NCI-H2227 (cell line): ENCODE data around the gene TYMS.

Experiments
- DNase-seq: peaks from one replicate; lab custom pipeline; 2025; ENCODE audit not compliant: unreplicated experiment; lab: John Stamatoyannopoulos, UW

The TYMS gene

DNA sequence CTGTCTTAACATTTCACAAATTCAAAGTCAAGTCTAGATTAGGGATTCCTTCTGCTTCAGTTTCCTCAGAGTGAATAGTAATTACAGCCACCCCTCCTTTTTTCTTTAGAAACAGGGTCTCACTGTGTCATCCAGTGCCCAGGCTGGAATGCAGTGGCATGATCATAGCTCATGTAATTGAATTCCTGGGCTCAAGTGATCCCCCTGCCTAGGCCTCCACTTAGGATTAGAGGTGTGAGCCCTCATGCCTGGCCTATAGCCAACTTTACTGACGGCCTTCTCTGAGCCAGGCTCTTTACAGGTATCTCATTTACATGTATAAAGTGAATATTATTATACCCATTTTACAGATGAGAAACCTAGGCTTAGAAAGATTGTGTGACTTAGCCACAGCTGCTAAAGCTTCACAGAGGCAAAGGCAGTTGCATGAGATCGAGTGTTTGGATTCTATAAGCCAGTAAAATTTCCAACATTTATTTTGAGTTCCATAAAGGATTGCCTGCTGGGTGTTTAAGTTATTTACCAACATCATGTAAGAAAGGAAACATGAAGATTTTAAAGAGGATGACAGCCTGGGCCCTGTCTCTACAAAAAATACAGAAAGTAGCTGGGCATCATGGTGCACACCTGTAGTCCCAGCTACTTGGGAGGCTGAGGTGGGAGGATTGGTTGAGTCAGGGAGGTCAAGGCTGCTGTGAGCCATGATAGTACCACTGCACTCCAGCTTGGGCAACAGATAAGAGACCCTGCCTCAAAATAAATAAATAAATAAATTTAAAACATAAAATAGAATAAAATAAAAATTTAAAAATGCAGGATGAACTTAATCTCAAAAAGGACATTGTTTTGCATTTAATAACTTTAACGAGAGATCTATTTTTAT, 53.2 kb downstream of the TYMS start:
- no peak for DNase-seq

DNA sequence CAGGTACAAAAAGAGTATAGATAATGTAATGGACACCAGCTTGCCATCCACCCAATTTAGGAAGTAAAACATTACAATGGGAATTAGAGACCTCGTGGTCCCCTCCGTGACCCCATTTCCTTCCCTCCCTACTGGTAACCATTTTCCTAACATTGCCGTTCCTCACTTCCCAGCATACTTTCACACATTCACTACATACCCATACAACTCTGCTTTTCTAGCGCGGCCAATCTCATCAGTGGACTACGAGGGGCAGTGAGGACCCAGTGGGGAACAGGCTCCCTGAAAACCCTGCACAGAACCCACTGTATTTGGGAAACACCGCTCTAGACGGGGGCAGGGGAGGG, 53.8 kb downstream of the TYMS start:
- DNase-seq: peak; percentile 34

DNA sequence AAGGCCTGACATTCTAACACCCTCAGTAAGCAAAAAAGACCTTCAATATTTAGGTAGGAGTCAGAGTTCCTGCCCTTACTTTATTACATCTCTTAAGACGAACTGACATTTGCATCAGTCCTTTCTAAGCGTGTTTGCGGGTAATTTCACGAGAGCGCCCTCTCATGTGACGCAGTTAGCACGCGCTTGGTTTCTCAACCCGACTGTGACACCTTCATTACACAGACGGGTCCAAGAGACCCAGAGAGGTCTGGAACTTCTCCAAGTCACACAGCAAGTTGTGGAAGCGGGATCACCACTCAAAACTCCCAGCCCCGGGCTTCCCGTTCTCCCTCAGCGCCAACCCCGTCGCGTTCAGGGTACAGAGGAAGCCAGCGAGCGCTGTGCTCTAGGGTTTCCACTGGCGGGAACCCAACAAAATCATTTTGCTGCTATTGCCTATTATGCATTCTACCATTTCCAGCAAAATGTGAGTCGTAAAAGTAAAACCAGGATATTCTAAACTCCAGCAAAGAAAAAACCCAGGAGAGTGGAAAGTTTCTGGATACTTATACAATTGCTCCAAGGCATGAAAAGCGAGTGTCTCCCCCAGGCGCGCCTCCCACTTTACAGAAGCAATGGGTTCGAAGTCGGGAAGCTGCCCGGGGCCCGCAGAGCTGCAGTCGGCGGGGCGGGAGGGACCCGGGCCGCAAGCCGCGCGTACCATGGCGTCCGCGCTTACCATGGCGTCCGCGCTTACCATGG, 54.4 kb downstream of the TYMS start:
- DNase-seq: peak; percentile 70

DNA sequence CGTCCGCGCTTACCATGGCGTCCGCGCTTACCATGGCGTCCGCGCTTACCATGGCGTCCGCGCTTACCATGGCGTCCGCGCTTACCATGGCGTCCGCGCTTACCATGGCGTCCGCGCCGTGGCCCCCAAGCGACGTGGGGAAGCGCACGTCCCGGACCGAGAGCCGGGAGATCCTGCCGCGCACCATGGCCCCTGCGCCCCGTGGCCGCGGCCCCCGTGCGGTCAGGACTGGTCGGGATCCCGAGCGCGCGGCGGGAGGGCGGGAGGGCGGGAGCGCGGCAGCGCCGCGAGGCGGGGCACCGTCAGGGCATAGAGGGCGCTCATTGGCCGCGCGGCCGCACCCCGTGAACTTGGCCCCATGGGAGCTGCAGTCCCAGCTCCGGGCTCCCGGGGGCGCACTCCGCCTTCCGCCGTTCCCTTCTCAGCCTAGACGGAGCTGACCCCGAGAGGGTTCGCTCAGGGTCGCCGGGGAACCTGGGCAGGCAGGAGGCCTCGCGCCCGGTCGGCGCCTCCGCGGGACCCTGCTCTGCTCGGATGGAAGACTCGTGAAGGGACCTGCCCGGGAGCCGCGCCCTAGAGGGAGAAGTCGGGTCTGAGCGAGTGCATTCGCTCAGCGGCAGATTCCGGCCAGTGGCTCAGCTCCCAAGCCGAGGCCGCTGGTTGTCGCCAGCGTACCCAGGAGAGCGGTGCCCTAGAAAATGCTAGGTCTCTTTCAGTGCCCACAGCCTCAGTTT, 55.1 kb downstream of the TYMS start, which contains the start of gene ENOSF1:
Gene ENOSF1, minus strand, starts transcription at position 230 of the 734 bp plus-strand sequence. Its CDS starts 43 bp downstream, at position 187.
- peak; percentile 91 for DNase-seq

DNA sequence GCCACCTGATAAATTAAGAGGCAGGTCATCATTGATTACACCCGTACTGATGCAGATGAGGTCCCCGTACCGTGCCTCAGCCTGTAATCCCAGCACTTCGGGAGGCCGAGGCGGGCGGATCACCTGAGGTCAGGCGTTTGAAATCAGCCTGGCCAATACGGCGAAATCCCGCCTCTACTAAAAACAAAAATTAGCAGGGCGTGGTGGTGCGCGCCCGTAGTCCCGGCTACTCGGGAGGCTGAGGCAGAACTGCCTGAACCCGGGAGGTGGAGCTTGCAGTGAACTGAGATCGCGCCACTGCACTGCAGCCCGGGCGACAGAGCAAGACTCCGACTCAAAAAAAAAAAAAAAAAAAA, 55.7 kb downstream of the TYMS start:
- DNase-seq: no peak

DNA sequence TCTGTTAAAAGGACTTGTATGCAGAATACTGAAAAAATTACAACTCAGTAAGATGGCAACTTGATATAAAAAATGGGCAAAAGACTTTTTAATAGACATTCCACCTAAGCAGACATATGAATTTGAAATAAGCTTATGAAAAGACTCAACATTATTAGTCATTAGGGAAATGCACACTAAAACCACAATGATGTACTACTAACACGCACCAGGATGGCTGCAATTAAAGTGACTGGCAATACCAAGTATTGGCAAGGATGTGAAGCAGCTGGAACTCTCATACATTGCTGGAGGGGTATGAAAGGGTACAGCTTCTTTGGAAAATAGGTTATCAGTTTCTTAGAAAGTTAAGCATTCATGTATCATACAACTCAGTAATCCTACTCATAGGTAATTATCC, 58.2 kb downstream of the TYMS start:
- DNase-seq: no peak

DNA sequence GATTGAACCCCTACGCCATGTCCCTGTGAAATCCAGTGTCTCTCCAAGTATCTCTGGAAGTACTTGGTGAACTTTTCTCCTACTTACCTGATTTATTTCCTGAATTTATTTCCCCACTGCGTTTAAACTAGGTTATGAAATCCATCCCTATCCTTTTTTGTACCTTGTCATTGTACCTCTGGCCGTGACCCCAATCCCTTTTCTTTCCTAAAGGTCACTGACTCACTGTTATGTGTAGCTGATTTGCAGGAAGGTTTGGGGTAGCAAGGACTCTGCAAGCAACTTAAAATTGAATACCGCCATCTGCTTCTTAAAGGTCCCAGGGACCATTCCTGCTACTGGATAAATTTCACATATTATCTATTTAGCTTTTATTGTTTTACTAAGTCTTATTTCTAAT, 59.5 kb downstream of the TYMS start:
- DNase-seq: no peak
